Renal cortex interstitium (tissue), 11 donors: ENCODE data around the gene STK32B. TPM values are rescaled to one million over a fixed set of nuclear protein-coding genes. Genes with fewer than 3 reads are reported as not detected.
A peak's percentile ranks its signal among the peaks of the same experiment; 100 is the strongest.
"Not testable (repeated sequence)": the region's sequence is repeated elsewhere in the genome, so short reads cannot be mapped to it uniquely, and the experiment has no call there.

Experiments used
- DNase-seq, 11 donors: peaks; one replicate each; pipeline ENCODE4 v3.0.0-alpha.2; 2013; ENCODE audit warnings: low read depth in 9 of 11, low spot score in 4 of 11; ENCODE audit errors: extremely low read depth in 1 of 11
- polyA plus RNA-seq, 3 donors: library from polyadenylated mRNA; unstranded; fragments of 120-200 nt; gene quantifications; one replicate each; pipeline ENCODE4 v1.2.1, GENCODE V29; 2013; ENCODE audit not compliant: insufficient read length in 3 of 3

The STK32B gene
- polyA plus RNA-seq, 3 donors = 7.6 to 10.2 (median 9.2) TPM

DNA sequence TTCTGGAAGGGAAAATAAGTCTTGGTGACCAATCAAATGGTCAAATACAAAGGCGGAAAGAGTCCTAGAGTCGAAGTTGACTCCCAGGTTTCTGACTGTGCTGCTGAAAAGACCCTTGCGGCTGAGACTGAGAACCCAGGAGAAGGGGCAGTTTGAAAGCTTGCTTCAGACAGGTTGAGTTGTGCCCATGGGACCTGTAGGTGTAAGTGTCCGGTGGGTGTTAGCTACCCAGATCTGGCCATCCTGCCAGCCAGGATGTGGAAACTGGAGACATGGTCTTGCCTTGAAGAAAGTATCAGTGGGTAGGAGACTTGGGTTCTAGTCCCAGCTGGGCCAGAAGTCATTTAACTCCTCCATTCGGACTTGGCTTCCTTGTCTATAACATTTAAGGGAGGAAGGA lies 381.9 kb downstream of the STK32B start:
- no peak for DNase-seq

DNA sequence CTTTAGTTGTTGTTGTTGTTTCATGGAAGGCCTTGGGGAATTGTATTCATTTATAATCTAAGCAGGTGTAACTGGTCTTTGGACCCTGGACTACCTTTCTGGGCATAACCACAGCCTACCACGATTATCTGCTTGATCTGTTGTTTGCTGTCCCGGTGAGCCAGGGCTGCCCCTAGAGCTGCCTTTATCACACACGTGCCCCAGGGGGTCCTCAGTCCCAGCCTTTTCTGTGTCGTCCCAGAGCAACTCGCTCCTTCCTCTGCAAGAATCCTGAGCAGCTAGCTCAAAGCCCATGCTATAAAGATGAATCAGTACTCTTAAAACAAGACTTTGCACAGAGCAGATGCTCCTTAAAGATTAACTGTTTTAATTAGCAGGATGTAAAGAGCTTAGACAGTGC lies 383.9 kb downstream of the STK32B start:
- no peak for DNase-seq

DNA sequence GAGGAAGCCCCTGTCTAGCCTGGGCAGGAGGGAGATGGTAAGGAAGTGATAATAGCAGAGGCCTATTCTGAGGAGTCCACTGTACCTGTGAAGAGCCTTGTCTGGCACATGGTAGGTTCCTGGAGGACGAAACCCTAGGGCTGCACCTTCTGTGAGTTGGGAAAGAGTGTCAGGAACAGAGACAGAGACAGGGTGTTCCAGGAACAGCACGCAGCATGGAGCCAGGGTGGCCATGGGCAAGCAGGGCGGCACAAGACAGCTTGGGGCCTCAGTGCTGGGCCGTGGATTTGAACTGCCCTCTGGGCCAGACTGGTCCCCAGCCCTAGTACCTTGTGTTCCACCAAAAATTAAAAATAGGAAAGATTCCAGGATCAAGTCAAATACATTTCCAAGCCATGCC lies 384.5 kb downstream of the STK32B start:
- DNase-seq = no peak

DNA sequence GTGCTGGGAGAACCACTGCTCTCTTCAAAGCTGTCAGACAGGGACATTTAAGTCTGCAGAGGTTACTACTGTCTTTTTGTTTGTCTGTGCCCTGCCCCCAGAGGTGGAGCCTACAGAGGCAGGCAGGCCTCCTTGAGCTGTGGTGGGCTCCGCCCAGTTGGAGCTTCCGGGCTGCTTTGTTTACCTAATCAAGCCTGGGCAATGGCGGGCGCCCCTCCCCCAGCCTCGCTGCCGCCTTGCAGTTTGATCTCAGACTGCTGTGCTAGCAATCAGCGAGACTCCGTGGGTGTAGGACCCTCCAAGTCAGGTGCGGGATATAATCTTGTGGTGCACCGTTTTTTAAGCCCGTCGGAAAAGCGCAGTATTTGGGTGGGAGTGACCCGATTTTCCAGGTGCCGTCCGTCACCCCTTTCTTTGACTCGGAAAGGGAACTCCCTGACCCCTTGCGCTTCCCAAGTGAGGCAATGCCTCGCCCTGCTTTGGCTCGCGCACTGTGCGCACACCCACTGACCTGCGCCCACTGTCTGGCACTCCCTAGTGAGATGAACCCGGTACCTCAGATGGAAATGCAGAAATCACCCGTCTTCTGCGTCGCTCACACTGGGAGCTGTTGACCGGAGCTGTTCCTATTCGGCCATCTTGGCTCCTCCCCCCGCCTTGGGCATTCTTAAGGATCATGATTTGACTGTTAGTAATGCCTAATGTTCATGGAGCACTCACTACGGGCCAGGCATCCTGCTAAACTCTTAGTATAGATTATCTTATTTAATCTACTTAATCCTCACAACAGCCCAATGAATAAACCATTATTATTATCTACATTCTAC lies 392.9 kb downstream of the STK32B start:
- not testable (repeated sequence) for DNase-seq

DNA sequence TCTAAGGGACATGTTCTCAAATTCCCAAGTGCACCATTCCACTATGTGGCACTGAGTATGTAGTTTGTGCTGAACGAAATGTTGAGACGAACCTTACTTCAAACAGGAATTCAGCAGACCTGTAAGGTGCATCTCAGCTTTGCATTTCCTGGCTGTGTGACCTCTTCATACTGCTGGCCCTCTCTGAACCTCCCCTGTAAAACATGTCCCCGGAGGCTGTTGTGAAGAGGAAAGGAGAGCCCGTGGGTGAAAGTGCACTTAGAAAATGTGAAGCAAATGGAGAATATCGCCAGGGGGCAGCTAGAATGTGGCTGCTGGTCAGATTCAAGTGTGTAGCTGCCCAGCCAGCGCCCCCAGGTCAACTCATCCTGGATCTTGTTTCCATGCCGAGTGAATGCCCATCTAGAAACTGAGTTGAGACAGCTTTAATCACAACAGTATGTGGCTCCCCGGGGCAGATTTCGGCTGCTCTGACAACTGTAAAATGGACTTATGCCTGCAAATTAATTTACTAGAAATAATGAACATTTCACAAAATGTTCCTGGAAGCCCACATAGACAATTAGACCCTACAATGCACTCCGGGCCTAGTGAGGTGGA lies 393.7 kb downstream of the STK32B start:
- DNase-seq = no peak

DNA sequence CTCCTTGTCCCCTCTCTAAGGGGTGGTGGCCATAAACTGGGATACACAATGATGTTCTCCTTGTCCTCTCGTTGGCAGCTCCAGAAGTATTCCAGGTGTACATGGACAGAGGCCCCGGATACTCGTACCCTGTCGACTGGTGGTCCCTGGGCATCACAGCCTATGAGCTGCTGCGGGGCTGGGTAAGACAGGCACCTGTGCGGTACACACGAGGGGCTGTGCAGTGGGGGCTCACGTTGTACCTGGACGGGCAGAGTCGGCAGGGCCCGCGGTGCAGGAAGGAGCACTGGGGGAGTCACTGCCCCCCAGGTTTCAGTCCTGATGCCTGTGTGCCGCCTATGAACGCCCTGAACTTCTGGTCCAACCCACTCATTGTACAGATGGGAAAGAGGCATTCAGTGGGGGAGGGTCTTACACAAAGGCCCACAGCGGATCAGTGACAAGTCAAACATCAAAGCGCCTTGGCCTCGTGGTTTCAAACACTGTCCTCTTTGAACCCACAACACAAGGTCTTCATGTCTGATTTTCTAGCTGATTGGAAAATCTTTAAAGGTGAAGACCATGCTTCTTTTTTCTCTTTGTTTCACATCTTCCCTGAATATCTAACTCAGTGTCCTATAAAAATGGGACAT lies 395.4 kb downstream of the STK32B start:
- no peak for DNase-seq

DNA sequence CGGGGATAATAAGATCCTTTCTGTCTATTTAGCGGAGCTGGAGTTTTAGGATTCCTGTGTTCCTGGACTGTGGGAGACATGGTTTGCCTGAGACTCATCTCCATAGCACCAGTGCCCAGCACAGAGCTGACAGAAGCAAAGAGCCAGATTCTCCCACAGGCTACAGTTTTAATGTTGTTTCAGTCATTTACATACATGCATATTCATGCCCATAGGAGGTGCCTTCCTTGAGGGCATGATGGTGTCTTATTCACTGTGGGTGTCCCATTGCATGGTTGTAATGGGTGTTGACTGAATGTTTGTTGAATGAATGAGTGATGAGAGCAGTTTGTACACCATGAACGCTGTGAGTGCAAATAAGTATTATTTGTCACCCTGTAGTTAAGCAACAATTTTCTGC lies 396.5 kb downstream of the STK32B start:
- no peak for DNase-seq

DNA sequence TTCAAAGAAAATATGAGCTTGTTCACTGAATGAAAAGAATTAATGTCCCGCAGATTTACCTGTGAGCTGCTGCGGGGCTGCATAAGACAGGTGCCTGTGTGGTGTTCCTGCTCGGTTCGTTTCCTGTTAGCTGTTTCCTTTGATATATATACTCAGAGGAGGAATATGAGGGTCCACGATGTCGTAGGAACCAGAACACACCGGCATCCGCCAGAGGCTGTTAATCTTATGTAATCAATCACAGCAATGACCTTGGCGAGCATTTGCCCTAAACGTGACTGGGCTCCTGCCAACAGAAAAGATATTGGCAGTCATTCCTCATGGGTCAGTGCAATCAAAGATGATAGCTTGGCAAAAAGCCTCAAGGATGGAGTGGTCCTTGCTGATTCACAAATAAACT lies 396.9 kb downstream of the STK32B start:
- DNase-seq = peak in 1 of 11 donors; percentile 4

DNA sequence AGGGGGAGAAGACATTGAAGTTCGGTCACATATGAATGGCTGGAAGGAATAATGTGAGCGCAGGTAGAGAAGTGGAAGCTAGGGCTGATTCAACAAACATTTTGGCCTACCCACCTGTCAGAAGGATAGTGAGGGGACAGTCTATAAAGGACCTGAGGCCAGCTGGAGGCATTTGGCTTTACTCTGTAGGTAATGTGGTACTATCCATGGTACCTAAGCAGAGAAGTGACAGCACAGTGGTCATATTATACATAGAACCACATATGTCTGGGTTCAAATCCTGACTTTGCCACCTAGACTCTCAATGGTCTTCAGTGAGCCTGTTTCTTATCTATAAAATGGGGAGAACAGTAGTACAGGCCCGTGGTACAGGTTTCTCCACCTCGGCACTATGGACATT lies 400.0 kb downstream of the STK32B start:
- DNase-seq = no peak

DNA sequence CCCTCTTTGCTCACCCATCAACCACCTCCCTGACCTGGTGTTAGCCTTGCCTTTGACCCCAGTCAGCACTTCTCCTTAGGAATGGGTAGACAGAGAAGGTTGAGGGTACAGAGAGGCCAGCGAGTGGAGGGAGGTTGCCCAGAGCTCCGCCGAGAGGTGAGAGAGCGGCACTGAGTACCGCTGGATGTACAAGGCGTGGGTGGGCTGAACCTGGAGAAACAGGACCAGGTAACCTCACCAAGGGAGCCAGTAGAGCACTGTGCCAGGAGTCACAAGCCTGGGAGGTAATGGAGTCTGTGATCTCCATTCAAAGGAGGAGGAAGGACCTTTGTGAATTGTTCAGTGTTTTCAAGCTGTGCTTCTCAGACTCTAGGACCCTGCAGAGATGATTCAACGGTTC lies 400.9 kb downstream of the STK32B start:
- DNase-seq = no peak

DNA sequence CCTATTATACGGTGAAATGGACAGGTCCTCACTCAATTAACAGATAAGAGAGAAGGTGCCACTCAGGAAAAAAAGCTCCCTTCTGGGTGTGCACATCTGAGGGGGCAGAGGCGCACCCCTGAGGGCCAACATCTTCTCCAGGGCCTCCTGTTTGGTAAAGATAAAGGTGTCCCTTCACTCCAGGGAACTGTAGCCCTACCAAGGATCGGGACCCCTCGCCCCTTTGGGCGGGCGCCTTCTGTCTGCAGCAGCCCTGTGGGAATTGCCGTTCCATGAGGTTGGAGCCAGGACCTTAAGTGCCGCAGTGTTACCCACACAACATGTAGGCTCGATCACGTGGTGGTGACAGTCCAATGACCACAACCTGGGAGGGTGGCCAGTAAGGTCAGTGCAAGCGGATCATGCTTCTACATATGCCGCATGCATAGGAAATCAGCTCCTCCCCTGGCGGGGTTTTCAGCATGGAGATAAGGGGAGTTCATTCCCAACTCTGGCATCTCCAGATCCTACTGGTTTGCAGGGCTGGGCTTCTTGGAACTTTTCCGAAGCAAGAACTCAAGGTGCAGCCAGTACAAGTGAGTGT lies 403.8 kb downstream of the STK32B start:
- no peak for DNase-seq

DNA sequence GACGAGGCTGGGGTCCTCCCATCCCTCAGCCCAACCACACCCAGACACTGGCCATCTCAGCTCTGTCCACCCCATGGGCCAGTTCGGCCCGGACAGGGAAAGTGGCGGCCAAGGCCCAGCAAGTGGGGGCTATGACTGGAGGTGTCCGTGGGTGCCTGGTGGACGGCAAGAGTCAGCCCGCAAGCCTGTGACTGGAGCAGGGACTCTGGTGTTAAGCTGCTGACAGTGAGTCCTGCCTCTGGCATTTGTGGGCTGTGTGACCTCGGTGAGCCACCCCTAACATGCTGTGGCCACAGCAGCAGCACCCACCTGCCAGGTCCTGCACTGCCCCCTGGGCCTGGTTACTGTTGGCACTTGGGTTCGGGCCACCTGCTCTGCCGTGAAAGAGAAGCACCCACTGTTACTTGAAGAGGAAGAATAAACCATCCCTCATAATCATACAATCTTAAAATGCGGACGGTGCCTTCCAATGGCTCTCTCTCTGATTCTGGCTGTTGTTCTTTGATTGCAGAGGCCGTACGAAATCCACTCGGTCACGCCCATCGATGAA lies 405.1 kb downstream of the STK32B start:
- no peak for DNase-seq

DNA sequence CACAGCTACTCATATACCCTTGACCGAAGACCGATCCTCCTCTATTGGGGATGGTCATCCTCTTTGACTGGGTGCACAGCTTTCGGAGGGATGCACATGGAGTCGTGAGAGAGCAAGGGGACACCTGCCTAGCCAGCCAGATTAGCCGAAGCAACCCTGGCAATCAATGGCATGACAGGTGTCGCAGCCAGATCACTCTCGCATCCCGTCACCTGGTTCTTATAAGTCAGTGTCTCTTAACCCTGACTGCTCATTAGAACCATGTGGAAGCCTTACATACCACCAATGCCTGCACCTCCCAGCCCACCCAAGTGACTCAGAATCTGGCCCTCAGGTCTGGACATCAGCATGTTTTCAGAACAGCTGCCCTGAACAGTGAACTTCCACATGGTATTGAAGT lies 407.4 kb downstream of the STK32B start:
- DNase-seq = no peak

DNA sequence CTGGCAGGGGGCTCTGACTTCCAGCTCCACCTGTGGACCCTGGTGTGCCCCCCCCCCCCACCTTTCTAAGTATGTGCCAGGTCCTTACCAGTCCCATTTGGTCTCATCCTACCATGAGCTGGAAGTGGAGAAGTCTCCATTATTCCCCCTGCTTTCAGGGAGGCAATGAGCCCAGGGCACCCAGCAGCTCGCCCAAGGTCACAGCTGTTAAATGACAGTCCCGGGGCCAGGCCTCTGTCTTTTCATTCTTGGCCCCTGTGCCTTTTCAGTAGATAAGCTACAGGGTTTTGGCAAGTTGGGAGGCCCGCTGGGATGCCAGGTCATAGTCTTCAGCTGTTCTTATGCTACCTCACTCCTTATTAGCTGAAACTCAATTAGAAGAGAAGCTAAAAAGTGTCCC lies 408.0 kb downstream of the STK32B start:
- no peak for DNase-seq

DNA sequence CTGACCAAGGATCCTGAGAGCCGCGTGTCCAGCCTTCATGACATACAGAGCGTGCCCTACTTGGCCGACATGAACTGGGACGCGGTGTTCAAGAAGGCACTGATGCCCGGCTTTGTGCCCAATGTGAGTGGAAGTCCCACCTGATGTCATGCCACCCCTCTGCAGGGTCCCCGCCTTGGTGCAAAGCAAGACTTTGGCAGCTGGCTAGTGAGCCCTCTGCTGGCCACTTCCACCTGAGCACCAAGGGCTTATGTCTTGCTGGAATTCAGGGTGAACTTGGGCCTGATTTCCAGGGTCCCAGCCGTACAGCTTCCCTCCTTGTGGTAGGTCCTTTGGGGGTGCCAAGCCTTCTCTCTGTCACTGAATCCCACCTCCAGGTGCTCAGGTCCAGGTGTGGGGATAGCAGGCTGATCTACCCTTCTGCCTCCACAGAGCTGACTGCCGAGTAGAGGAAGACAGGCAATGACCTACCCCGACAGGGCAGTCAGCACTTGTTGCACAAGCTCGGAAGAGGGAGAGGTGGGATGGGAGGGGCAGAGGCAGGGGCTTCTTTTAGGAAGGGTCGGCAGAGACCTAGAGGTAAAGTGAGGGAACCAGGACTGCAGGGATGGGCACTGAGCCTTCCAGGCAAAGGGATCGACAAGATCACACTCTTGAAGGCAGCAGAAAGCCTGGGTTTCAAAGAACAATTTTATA lies 409.0 kb downstream of the STK32B start:
- peak in 1 of 11 donors; percentile 0 for DNase-seq

DNA sequence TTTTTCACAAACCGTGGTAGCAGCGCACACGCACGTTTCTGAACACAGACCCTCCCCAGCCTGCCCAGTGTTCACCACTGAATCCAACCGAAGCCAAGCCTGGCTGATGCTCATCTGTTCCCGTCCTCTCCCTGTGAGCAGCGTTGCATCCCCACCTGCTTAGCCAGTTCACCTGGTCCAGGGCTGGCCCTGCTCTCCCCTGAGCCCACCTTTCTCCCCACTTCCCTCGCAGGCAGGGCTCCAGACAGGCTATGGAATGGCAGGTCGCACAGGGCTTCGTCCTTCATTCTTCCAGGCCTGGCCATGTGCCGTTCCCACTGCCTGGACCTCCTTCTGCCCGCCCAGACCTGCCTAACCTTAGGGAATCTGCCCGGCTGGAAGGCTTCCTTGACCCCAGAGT lies 410.2 kb downstream of the STK32B start:
- no peak for DNase-seq

DNA sequence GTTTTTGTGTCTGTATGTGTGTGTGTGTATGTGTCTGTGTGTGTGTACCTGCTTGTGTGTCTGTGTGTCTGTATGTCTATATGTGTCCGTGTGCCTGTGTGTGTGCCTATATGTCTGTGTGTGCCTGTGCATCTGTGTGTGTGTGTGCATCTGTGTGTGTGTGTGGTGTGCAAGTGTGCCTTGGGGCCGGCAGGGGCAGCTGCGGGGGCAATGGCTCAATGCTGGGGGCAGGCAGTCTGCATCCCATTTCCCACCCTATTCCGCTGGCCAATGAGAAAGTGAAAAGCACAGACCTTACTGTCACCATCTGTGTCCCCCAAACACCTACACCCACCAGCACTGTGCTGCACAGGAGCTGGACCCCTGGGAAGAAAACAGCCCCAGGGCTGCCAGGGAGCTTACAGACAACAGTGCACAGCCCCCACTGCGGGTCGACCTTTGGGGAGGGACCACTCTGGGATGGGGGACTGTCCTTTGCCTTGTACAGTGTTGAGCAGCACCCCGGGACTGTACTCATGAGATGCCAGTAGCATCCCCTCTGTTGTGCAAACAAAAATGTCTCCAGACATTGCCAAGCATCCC lies 411.1 kb downstream of the STK32B start:
- DNase-seq = no peak

DNA sequence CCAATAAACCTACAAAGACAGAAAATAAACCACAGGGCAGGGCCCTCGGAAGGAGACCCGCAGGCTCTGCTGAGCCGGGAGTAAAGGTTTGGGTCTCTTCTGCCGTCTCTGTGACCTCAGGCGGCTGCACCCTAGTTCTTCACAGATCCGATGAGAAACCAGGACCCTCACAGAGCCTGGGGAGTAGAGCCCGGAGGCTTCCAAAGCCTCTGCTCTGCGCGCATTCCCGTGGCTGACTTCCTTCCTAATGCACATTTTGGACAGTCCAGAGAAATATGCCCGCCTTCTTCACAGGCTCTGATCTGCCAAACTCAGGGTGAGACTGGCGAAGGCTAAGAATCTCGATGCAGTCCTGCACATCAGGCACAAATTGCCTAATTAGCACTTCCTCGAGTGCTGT lies 411.6 kb downstream of the STK32B start:
- DNase-seq = no peak

DNA sequence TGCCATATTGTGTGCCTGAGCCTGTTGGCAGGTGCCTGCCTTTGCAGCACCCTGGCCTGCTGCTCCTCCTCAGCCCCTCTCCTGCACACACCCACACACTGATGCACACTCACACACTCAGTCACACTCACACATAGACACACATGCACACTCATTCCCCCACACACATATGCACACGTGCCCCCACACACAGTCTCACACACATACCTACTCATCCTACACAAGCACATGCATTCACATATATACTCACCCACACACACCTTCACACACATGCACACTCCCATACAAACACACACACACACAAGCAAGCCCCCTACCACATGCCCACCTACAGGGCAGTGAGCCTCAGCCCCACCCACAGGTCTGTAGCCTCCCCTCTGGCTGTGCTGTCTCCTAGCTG lies 412.1 kb downstream of the STK32B start:
- no peak for DNase-seq
